ENCODE data around the gene C1orf159. TPM values are rescaled to one million over a fixed set of nuclear protein-coding genes. Genes with fewer than 3 reads are reported as not detected.
A peak's percentile ranks its signal among the peaks of the same experiment; 100 is the strongest.

C1orf159 gene
- total and polyA plus RNA-seq, 2 experiments from 2014 or later: 9.6 to 21.5 TPM

DNA sequence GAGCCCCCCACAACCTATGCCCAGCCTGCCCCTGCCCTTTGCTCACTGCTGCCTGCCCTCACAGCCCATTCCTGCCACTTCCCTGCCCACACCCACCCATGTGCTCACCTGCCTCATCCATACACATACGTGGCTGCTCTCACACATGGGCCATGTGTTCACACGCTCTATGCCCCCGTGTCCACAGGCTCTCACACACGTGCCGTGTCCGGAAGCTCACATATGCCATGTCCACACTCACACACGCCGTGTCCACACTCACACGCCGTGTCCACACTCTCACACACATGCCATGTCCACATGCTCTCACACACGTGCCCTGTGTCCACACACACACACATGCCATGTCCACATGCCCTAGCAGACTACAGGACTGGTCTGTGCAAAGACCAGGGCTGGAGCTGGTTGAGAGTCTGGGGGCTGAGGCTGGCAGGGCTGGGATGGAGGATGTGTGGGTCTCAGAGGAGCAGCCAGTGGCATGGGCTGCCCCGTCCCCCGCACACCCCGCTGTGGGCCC is 41.2 kb downstream of the C1orf159 start:
- no peak overlapping the region for H3K4me2 ChIP-seq
- H3F3A ChIP-seq (replicated peaks; ENCODE audit: low read depth): no peaks in the 10 kb centered on the region
- no peaks in the 10 kb centered on the region for H3K36me3 ChIP-seq (ENCODE audit: insufficient read depth)
- H3K27ac Mint-ChIP-seq: peak overlapping the region; percentile 13; the same call in 1 of the 2 replicates
- TF ChIP-seq STAT1 (IDR thresholded peaks at IDR 0.05; ENCODE audit: unreplicated experiment): no peak
- no peak for TF ChIP-seq JUNB (IDR thresholded peaks at IDR 0.05; ENCODE audit: unreplicated experiment)
- no peak for TF ChIP-seq NANOG (IDR thresholded peaks at IDR 0.05; ENCODE audit: borderline replicate concordance)
- no peak for TF ChIP-seq EZH2 (IDR thresholded peaks at IDR 0.05; ENCODE audit: low read depth, unreplicated experiment)
- TF ChIP-seq POLR2AphosphoS5 (IDR thresholded peaks at IDR 0.05; ENCODE audit: low read depth): no peak
- TF ChIP-seq, protein P1, sequence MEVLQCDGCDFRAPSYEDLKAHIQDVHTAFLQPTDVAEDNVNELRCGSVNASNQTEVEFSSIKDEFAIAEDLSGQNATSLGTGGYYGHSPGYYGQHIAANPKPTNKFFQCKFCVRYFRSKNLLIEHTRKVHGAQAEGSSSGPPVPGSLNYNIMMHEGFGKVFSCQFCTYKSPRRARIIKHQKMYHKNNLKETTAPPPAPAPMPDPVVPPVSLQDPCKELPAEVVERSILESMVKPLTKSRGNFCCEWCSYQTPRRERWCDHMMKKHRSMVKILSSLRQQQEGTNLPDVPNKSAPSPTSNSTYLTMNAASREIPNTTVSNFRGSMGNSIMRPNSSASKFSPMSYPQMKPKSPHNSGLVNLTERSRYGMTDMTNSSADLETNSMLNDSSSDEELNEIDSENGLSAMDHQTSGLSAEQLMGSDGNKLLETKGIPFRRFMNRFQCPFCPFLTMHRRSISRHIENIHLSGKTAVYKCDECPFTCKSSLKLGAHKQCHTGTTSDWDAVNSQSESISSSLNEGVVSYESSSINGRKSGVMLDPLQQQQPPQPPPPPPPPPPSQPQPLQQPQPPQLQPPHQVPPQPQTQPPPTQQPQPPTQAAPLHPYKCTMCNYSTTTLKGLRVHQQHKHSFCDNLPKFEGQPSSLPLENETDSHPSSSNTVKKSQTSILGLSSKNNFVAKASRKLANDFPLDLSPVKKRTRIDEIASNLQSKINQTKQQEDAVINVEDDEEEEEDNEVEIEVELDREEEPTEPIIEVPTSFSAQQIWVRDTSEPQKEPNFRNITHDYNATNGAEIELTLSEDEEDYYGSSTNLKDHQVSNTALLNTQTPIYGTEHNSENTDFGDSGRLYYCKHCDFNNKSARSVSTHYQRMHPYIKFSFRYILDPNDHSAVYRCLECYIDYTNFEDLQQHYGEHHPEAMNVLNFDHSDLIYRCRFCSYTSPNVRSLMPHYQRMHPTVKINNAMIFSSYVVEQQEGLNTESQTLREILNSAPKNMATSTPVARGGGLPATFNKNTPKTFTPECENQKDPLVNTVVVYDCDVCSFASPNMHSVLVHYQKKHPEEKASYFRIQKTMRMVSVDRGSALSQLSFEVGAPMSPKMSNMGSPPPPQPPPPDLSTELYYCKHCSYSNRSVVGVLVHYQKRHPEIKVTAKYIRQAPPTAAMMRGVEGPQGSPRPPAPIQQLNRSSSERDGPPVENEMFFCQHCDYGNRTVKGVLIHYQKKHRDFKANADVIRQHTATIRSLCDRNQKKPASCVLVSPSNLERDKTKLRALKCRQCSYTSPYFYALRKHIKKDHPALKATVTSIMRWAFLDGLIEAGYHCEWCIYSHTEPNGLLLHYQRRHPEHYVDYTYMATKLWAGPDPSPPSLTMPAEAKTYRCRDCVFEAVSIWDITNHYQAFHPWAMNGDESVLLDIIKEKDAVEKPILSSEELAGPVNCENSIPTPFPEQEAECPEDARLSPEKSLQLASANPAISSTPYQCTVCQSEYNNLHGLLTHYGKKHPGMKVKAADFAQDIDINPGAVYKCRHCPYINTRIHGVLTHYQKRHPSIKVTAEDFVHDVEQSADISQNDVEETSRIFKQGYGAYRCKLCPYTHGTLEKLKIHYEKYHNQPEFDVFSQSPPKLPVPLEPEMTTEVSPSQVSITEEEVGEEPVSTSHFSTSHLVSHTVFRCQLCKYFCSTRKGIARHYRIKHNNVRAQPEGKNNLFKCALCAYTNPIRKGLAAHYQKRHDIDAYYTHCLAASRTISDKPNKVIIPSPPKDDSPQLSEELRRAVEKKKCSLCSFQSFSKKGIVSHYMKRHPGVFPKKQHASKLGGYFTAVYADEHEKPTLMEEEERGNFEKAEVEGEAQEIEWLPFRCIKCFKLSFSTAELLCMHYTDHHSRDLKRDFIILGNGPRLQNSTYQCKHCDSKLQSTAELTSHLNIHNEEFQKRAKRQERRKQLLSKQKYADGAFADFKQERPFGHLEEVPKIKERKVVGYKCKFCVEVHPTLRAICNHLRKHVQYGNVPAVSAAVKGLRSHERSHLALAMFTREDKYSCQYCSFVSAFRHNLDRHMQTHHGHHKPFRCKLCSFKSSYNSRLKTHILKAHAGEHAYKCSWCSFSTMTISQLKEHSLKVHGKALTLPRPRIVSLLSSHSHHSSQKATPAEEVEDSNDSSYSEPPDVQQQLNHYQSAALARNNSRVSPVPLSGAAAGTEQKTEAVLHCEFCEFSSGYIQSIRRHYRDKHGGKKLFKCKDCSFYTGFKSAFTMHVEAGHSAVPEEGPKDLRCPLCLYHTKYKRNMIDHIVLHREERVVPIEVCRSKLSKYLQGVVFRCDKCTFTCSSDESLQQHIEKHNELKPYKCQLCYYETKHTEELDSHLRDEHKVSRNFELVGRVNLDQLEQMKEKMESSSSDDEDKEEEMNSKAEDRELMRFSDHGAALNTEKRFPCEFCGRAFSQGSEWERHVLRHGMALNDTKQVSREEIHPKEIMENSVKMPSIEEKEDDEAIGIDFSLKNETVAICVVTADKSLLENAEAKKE (CRISPR knock-in tag; IDR thresholded peaks at IDR 0.05): no peak
- TF ChIP-seq CTCF (conservative IDR thresholded peaks at IDR 0.05; ENCODE audit: low read depth in 2 of 2): no peak
- TF ChIP-seq ZNF331 (CRISPR knock-in tag; IDR thresholded peaks at IDR 0.05; ENCODE audit: low read depth): no peak
- TF ChIP-seq EZH2phosphoT487 (IDR thresholded peaks at IDR 0.05; ENCODE audit: unreplicated experiment): no peak
- TF ChIP-seq CREB1 (CRISPR knock-in tag; IDR thresholded peaks at IDR 0.05; ENCODE audit: low read depth): no peak
- no peak for TF ChIP-seq ZNF114 (CRISPR knock-in tag; IDR thresholded peaks at IDR 0.05)
- TF ChIP-seq, protein P2, sequence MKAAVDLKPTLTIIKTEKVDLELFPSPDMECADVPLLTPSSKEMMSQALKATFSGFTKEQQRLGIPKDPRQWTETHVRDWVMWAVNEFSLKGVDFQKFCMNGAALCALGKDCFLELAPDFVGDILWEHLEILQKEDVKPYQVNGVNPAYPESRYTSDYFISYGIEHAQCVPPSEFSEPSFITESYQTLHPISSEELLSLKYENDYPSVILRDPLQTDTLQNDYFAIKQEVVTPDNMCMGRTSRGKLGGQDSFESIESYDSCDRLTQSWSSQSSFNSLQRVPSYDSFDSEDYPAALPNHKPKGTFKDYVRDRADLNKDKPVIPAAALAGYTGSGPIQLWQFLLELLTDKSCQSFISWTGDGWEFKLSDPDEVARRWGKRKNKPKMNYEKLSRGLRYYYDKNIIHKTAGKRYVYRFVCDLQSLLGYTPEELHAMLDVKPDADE (IDR thresholded peaks at IDR 0.05): no peak
- no peak for TF ChIP-seq REST (IDR thresholded peaks at IDR 0.05; ENCODE audit: unreplicated experiment)
- H3K4me3 Mint-ChIP-seq: no peak overlapping the region; the same call in 2 of the 3 replicates
- H3K27ac ChIP-seq (ENCODE audit: low read depth): no peak overlapping the region
- H3K4me3 ChIP-seq: no peak overlapping the region
- H3K4me1 Mint-ChIP-seq: no peaks in the 10 kb centered on the region
- H4K20me1 ChIP-seq (replicated peaks; ENCODE audit: insufficient read depth): no peaks in the 10 kb centered on the region
- H3K9me2 ChIP-seq (ENCODE audit: insufficient read depth): no peaks in the 10 kb centered on the region
- H2AFZ ChIP-seq: no peak overlapping the region
- no peaks in the 10 kb centered on the region for H3K36me3 Mint-ChIP-seq (ENCODE audit: low read depth)
- ATAC-seq (no peak), DNase-seq (ENCODE audit: low spot score) (no peak)
- peaks cover 13% of the 10 kb centered on the region for H3K27me3 Mint-ChIP-seq (ENCODE audit: insufficient read depth, low read depth, poor library complexity)
- no peaks in the 10 kb centered on the region for H3K79me2 ChIP-seq (replicated peaks; ENCODE audit: insufficient read depth)
- H3K4me1 ChIP-seq (ENCODE audit: insufficient read depth): no peaks in the 10 kb centered on the region
- H3K27me3 ChIP-seq (ENCODE audit: insufficient read depth): peaks cover 14% of the 10 kb centered on the region; the same call in 1 of the 2 replicates
- no peaks in the 10 kb centered on the region for H3K9me3 Mint-ChIP-seq
